HepG2 (cell line): Measurements from ENCODE around the gene CISH. TPM values are rescaled to one million over a fixed set of nuclear protein-coding genes. Genes with fewer than 3 reads are reported as not detected.

ENCODE experiments used
- CAMTA2 ChIP-seq: sonication (generic); formaldehyde crosslinking; IDR thresholded peaks from 2 replicates; pipeline ENCODE4 v1.4.0; 2020; ENCODE audit warnings: mild to moderate bottlenecking, missing genetic modification reagents, borderline replicate concordance
- DMAP1 ChIP-seq: IDR thresholded peaks from 2 replicates; pipeline ENCODE4 v1.6.1; 2016
- DPF2 ChIP-seq: sonication (generic); formaldehyde crosslinking; IDR thresholded peaks from 2 replicates; pipeline ENCODE4 v1.4.0; 2020; ENCODE audit warnings: mild to moderate bottlenecking, low read depth, missing genetic modification reagents, borderline replicate concordance
- HES4 ChIP-seq: sonication (generic); formaldehyde crosslinking; IDR thresholded peaks from 2 replicates; pipeline ENCODE4 v1.9.0; 2021; ENCODE audit warnings: mild to moderate bottlenecking, missing genetic modification reagents, borderline replicate concordance
- ISL2 ChIP-seq: sonication (generic); formaldehyde crosslinking; IDR thresholded peaks from 2 replicates; pipeline ENCODE4 v1.5.0; 2020; ENCODE audit warnings: missing genetic modification reagents
- MEF2D ChIP-seq: sonication (generic); formaldehyde crosslinking; IDR thresholded peaks from 2 replicates; pipeline ENCODE4 v1.5.1; 2020; ENCODE audit warnings: mild to moderate bottlenecking, missing genetic modification reagents
- MYNN ChIP-seq: sonication (generic); formaldehyde crosslinking; IDR thresholded peaks from 2 replicates; pipeline ENCODE4 v1.4.0; 2020; ENCODE audit warnings: mild to moderate bottlenecking, low read depth, missing genetic modification reagents
- NCOA1 ChIP-seq: sonication (generic); formaldehyde crosslinking; IDR thresholded peaks from 2 replicates; pipeline ENCODE4 v1.9.0; 2021; ENCODE audit warnings: missing genetic modification reagents
- PAWR ChIP-seq: sonication (generic); formaldehyde crosslinking; IDR thresholded peaks from 2 replicates; pipeline ENCODE4 v1.4.0; 2020; ENCODE audit warnings: missing genetic modification reagents, mild to moderate bottlenecking, borderline replicate concordance
- SP4 ChIP-seq: sonication (generic); formaldehyde crosslinking; IDR thresholded peaks from 2 replicates; pipeline ENCODE4 v1.8.1; 2023; ENCODE audit warnings: mild to moderate bottlenecking, missing genetic modification reagents
- TBX3 ChIP-seq: fragments of 450-650 bp; IDR thresholded peaks from 2 replicates; pipeline ENCODE4 v1.6.1; 2017; ENCODE audit warnings: antibody characterized with exemption, mild to moderate bottlenecking, inconsistent platforms, borderline replicate concordance
- ZBTB20 ChIP-seq: sonication (generic); formaldehyde crosslinking; IDR thresholded peaks from 2 replicates; pipeline ENCODE4 v1.8.1; 2023; ENCODE audit warnings: missing genetic modification reagents, low read depth, mild to moderate bottlenecking, borderline replicate concordance
- ZFP37 ChIP-seq: sonication (generic); formaldehyde crosslinking; IDR thresholded peaks from 2 replicates; pipeline ENCODE4 v1.4.0; 2020; ENCODE audit warnings: missing genetic modification reagents, borderline replicate concordance
- ZNF256 ChIP-seq: sonication (generic); formaldehyde crosslinking; conservative IDR thresholded peaks from 2 replicates; pipeline ENCODE4 v1.4.0; 2020; ENCODE audit warnings: missing genetic modification reagents
- ZNF331 ChIP-seq: sonication (generic); formaldehyde crosslinking; IDR thresholded peaks from 2 replicates; pipeline ENCODE4 v1.4.0; 2020; ENCODE audit warnings: missing genetic modification reagents
- ZNF569 ChIP-seq: sonication (generic); formaldehyde crosslinking; IDR thresholded peaks from 2 replicates; pipeline ENCODE4 v1.5.0; 2020; ENCODE audit warnings: mild to moderate bottlenecking, missing genetic modification reagents, moderate library complexity, borderline replicate concordance
- ZNF607 ChIP-seq: sonication (generic); formaldehyde crosslinking; IDR thresholded peaks from 2 replicates; pipeline ENCODE4 v1.5.1; 2020; ENCODE audit warnings: missing genetic modification reagents, mild to moderate bottlenecking, borderline replicate concordance
- ZNF670 ChIP-seq: sonication (generic); formaldehyde crosslinking; IDR thresholded peaks from 2 replicates; pipeline ENCODE4 v1.8.0; 2022; ENCODE audit warnings: mild to moderate bottlenecking, missing genetic modification reagents, borderline replicate concordance
- ZNF788 ChIP-seq: sonication (generic); formaldehyde crosslinking; IDR thresholded peaks from 2 replicates; pipeline ENCODE4 v1.5.0; 2020; ENCODE audit warnings: mild to moderate bottlenecking, missing genetic modification reagents, borderline replicate concordance
- polyA plus RNA-seq, 8 experiments: library from polyadenylated mRNA; depleted of rRNA in 3 of 8; stranded (reverse) in 7 of 8; unstranded in 1 of 8; fragments of >200 nt; fragmentation: Illumina TruSeq in 4 of 8; extraction: Trizol in 4 of 8; gene quantifications; 2 replicates each; pipeline versions ENCODE4 v1.2.1 to v1.2.3, GENCODE V29; 2011 to 2016; ENCODE audit warnings: low read depth in 4 of 8, missing spikeins in 1 of 8, mixed read lengths in 1 of 8; ENCODE audit not compliant: insufficient read depth in 1 of 8
- total RNA-seq, 5 experiments: library from RNA; depleted of rRNA; stranded (reverse); fragments of >200 nt; fragmentation: Illumina TruSeq; extraction: Trizol; gene quantifications; 2 replicates each; pipeline ENCODE4 v1.2.3, GENCODE V29; 2016; ENCODE audit warnings: low read depth in 1 of 5
- TF ChIP-seq, protein P1 (sequence below): sonication (generic); formaldehyde crosslinking; conservative IDR thresholded peaks from 2 replicates; pipeline ENCODE4 v1.4.0; 2020; ENCODE audit warnings: mild to moderate bottlenecking, missing genetic modification reagents, moderate library complexity
- TF ChIP-seq, protein P2 (sequence below): sonication (generic); formaldehyde crosslinking; IDR thresholded peaks from 2 replicates; pipeline ENCODE4 v1.4.0; 2020; ENCODE audit warnings: mild to moderate bottlenecking, low read depth, missing genetic modification reagents
- TF ChIP-seq, protein P3 (sequence below): sonication (generic); formaldehyde crosslinking; IDR thresholded peaks from 2 replicates; pipeline ENCODE4 v1.9.0; 2021; ENCODE audit warnings: missing genetic modification reagents, borderline replicate concordance

Gene CISH
- total and polyA plus RNA-seq, 2 of the 13 experiments (the other 11 are each of a cell fraction or from before 2014, with no cell fraction given) = 0.91 to 1.5 TPM

DNA sequence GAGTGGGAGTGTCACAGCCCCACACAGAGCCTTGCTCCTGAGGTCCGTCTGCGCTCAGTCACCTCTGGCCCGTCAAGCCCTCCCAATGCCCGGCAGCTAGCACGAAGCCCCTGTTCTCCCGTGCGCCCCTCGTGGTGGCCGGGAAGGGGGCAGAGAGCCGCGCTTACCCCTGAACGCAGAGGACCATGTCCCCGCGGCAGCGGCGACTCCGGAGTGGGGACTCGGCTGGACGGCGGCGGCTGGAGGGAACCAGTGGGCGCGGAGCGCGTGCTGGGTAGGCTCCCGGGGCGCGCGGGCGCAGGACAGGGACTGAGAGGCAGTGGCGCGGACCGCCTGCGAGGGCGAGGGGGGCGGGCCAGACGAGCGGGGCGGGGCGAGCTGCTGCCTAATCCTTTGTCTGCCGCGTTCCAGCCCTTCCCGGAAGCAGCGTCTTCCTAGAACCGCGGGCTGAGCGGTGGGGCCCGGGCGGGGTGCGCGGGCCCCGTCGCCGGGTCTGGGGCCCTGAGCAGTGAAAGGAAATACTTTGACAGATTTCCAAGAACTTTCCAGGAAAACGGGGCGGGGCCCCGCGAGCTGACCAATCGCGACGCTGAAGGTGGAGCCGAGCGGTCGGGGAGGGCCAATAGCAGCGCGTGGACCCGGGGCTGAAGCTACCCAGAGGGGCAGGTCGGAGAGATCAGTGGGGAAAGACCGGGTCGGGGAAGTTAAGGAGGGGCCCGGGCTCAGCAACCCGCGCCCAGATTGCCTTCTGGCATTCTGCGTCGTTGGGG lies at the start of gene CISH (continued):
- TF ChIP-seq ZNF670 (CRISPR knock-in tag) = peak; percentile 42; the same call in 1 of the 2 replicates
- peak; percentile 69; the same call in 1 of the 2 replicates for TF ChIP-seq ZNF788
- TF ChIP-seq NCOA1 = 0 out of 2 replicates have a peak, but pooled peaks have one; percentile 20
- no peak for TF ChIP-seq ZBTB20 (CRISPR knock-in tag)
- TF ChIP-seq ZNF569 = peak; percentile 80; the same call in 1 of the 2 replicates
- TF ChIP-seq DPF2 (CRISPR knock-in tag) = no peak
- peak; percentile 92; the same call in 1 of the 2 replicates for TF ChIP-seq ZNF607 (CRISPR knock-in tag)
- no peak for TF ChIP-seq ZFP37
- TF ChIP-seq, protein P1, sequence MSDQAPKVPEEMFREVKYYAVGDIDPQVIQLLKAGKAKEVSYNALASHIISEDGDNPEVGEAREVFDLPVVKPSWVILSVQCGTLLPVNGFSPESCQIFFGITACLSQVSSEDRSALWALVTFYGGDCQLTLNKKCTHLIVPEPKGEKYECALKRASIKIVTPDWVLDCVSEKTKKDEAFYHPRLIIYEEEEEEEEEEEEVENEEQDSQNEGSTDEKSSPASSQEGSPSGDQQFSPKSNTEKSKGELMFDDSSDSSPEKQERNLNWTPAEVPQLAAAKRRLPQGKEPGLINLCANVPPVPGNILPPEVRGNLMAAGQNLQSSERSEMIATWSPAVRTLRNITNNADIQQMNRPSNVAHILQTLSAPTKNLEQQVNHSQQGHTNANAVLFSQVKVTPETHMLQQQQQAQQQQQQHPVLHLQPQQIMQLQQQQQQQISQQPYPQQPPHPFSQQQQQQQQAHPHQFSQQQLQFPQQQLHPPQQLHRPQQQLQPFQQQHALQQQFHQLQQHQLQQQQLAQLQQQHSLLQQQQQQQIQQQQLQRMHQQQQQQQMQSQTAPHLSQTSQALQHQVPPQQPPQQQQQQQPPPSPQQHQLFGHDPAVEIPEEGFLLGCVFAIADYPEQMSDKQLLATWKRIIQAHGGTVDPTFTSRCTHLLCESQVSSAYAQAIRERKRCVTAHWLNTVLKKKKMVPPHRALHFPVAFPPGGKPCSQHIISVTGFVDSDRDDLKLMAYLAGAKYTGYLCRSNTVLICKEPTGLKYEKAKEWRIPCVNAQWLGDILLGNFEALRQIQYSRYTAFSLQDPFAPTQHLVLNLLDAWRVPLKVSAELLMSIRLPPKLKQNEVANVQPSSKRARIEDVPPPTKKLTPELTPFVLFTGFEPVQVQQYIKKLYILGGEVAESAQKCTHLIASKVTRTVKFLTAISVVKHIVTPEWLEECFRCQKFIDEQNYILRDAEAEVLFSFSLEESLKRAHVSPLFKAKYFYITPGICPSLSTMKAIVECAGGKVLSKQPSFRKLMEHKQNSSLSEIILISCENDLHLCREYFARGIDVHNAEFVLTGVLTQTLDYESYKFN (CRISPR knock-in tag) = peak; percentile 82
- TF ChIP-seq, protein P2, sequence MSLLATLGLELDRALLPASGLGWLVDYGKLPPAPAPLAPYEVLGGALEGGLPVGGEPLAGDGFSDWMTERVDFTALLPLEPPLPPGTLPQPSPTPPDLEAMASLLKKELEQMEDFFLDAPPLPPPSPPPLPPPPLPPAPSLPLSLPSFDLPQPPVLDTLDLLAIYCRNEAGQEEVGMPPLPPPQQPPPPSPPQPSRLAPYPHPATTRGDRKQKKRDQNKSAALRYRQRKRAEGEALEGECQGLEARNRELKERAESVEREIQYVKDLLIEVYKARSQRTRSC (CRISPR knock-in tag) = peak; percentile 93
- peak; percentile 65; the same call in 1 of the 2 replicates for TF ChIP-seq HES4 (CRISPR knock-in tag)
- TF ChIP-seq MEF2D (CRISPR knock-in tag) = peak; percentile 31; the same call in 1 of the 2 replicates
- TF ChIP-seq MYNN (CRISPR knock-in tag) = no peak
- TF ChIP-seq ISL2 (CRISPR knock-in tag) = peak; percentile 88
- no peak for TF ChIP-seq ZNF256 (CRISPR knock-in tag)
- TF ChIP-seq ZNF331 = peak; percentile 68; the same call in 1 of the 2 replicates
- TF ChIP-seq CAMTA2 (CRISPR knock-in tag) = no peak; the same call in 1 of the 2 replicates
- TF ChIP-seq DMAP1 = no peak; the same call in 1 of the 2 replicates
- TF ChIP-seq, protein P3, sequence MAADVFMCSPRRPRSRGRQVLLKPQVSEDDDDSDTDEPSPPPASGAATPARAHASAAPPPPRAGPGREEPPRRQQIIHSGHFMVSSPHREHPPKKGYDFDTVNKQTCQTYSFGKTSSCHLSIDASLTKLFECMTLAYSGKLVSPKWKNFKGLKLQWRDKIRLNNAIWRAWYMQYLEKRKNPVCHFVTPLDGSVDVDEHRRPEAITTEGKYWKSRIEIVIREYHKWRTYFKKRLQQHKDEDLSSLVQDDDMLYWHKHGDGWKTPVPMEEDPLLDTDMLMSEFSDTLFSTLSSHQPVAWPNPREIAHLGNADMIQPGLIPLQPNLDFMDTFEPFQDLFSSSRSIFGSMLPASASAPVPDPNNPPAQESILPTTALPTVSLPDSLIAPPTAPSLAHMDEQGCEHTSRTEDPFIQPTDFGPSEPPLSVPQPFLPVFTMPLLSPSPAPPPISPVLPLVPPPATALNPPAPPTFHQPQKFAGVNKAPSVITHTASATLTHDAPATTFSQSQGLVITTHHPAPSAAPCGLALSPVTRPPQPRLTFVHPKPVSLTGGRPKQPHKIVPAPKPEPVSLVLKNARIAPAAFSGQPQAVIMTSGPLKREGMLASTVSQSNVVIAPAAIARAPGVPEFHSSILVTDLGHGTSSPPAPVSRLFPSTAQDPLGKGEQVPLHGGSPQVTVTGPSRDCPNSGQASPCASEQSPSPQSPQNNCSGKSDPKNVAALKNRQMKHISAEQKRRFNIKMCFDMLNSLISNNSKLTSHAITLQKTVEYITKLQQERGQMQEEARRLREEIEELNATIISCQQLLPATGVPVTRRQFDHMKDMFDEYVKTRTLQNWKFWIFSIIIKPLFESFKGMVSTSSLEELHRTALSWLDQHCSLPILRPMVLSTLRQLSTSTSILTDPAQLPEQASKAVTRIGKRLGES = no peak
- TF ChIP-seq PAWR = peak; percentile 83; the same call in 1 of the 2 replicates
- no peak for TF ChIP-seq TBX3
- no peak; the same call in none of the 2 replicates for TF ChIP-seq SP4 (CRISPR knock-in tag)
